Lower leg skin (tissue), 3 donors: ENCODE measurements around the gene SEMA6C.

Source experiments
- POLR2A ChIP-seq, 2 donors: fragments of 450-650 bp; IDR thresholded peaks; one replicate each; pipeline ENCODE4 v1.6.1; 2016 to 2017; ENCODE audit warnings: antibody characterized with exemption in 2 of 2, mild to moderate bottlenecking in 1 of 2, moderate library complexity in 1 of 2
- TF ChIP-seq, protein P1 (sequence below), 3 donors: fragments of 450-650 bp; IDR thresholded peaks; one replicate each; pipeline ENCODE4 v1.5.1; 2016; ENCODE audit warnings: antibody characterized with exemption in 3 of 3, mild to moderate bottlenecking in 3 of 3, moderate library complexity in 2 of 3

DNA sequence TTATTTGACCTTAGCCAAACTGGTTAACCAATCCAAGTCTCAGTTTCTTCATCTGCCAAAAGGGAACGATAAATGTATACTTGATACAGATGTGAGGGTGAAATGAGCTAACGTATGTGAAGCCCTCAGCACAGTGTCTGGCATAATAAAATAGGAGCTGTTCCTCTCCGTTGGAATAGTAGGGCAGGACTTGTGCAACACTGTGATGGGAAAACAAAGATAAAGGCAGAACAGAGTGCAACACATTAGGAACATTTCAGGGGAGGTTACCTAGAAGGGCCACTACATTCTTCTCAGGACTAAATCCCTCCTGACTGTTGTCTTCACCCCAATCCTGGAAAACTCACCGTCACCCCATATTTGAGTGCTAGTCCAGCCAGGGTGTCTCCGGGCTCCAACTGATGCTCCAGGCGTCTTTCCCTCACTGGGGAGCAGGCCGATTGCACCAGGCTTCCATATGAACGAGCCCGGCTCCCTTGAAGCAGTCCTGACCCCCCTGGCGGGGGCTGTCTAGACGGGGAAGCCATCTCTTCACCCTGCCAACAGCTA lies 18.4 kb upstream of the SEMA6C start:
- TF ChIP-seq, protein P1, sequence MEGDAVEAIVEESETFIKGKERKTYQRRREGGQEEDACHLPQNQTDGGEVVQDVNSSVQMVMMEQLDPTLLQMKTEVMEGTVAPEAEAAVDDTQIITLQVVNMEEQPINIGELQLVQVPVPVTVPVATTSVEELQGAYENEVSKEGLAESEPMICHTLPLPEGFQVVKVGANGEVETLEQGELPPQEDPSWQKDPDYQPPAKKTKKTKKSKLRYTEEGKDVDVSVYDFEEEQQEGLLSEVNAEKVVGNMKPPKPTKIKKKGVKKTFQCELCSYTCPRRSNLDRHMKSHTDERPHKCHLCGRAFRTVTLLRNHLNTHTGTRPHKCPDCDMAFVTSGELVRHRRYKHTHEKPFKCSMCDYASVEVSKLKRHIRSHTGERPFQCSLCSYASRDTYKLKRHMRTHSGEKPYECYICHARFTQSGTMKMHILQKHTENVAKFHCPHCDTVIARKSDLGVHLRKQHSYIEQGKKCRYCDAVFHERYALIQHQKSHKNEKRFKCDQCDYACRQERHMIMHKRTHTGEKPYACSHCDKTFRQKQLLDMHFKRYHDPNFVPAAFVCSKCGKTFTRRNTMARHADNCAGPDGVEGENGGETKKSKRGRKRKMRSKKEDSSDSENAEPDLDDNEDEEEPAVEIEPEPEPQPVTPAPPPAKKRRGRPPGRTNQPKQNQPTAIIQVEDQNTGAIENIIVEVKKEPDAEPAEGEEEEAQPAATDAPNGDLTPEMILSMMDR (IDR thresholded peaks at IDR 0.05): no peak
- no peak for TF ChIP-seq POLR2A (IDR thresholded peaks at IDR 0.05)
